Endothelial cell of umbilical vein (primary cell): ENCODE measurements around the gene SOX12. TPM values are rescaled to one million over a fixed set of nuclear protein-coding genes. Genes with fewer than 3 reads are reported as not detected.

Experiments used
- BruUV-seq: library from RNA; stranded (reverse); fragments of 400-500 nt; replicated peaks from 2 replicates; lab custom pipeline; 2021; lab: Mats Ljungman, UMichigan
- CTCF ChIA-PET: fragments of 300-600, 350-600 bp; sonication (Branson Sonifier 250); formaldehyde crosslinking; loops from one replicate; lab custom pipeline; 2021; ENCODE audit warnings: antibody characterized with exemption, inconsistent platforms; lab: Charles Lee
- POLR2A ChIA-PET: fragments of 300-600, 350-600 bp; sonication (Branson Sonifier 250); formaldehyde crosslinking; loops from one replicate; lab custom pipeline; 2021; ENCODE audit warnings: antibody characterized with exemption, inconsistent platforms; lab: Charles Lee
- DNase-seq: peaks from one replicate; pipeline ENCODE4 v3.0.0-alpha.2; 2011; ENCODE audit warnings: low read depth, low spot score
- FAIRE-seq: peaks from 2 replicates; lab custom pipeline; 2011; peaks lifted over from hg19 to GRCh38; lab: Jason Lieb, UNC
- H2AFZ ChIP-seq: 2 replicates; pipeline ENCODE4 v1.6.0; 2012; ENCODE audit warnings: low read depth, low read length, control low read depth, inconsistent platforms
- H3K27ac ChIP-seq: 2 replicates; pipeline ENCODE4 v1.5.1; 2011; ENCODE audit warnings: low read depth, mild to moderate bottlenecking, control low read depth, low read length, moderate library complexity; ENCODE audit not compliant: insufficient read depth
- H3K27me3 ChIP-seq, 2 experiments: 2 replicates each; pipeline versions ENCODE4 v1.6.0 to v1.6.1; 2011; ENCODE audit warnings: low read length in 2 of 2, mixed read lengths in 1 of 2; ENCODE audit not compliant: control insufficient read depth in 2 of 2, insufficient read depth in 2 of 2
- H3K36me3 ChIP-seq, 2 experiments: 2 replicates in 1 of 2; 3 replicates in 1 of 2; pipeline ENCODE4 v1.5.1; 2011; ENCODE audit warnings: low read length in 2 of 2, mild to moderate bottlenecking in 1 of 2, moderate library complexity in 1 of 2; ENCODE audit not compliant: control insufficient read depth in 2 of 2, insufficient read depth in 2 of 2; ENCODE audit errors: extremely low read depth in 1 of 2
- H3K4me1 ChIP-seq: 3 replicates; pipeline ENCODE4 v1.5.1; 2011; ENCODE audit warnings: mild to moderate bottlenecking, low read length; ENCODE audit not compliant: control insufficient read depth, insufficient read depth; ENCODE audit errors: extremely low read depth
- H3K4me2 ChIP-seq: 2 replicates; pipeline ENCODE4 v1.6.1; 2011; ENCODE audit warnings: low read length, control low read depth, mixed read lengths; ENCODE audit not compliant: insufficient read depth
- H3K4me3 ChIP-seq, 3 experiments: fragments of 200-600 bp in 1 of 3; sonication (generic), shearing (Covaris generic) in 1 of 3; replicated peaks in 1 of 3; 2 replicates each; pipeline ENCODE4 v1.5.1; 2011 to 2016; ENCODE audit warnings: control low read depth in 3 of 3, low read length in 3 of 3, mild to moderate bottlenecking in 2 of 3, inconsistent platforms in 1 of 3, low read depth in 1 of 3, moderate library complexity in 1 of 3; ENCODE audit not compliant: insufficient read depth in 1 of 3
- H3K79me2 ChIP-seq: 2 replicates; pipeline ENCODE4 v1.6.0; 2012; ENCODE audit warnings: low read length, inconsistent platforms; ENCODE audit not compliant: control insufficient read depth, insufficient read depth
- H3K9ac ChIP-seq: replicated peaks from 2 replicates; pipeline ENCODE3; 2011; ENCODE audit warnings: low read length, control low read depth; ENCODE audit not compliant: insufficient read depth; ENCODE audit errors: extremely low read depth
- H3K9me1 ChIP-seq: replicated peaks from 3 replicates; pipeline ENCODE4 v1.6.0; 2011; ENCODE audit warnings: mild to moderate bottlenecking, low read length; ENCODE audit not compliant: control insufficient read depth, insufficient read depth; ENCODE audit errors: extremely low read depth
- H3K9me3 ChIP-seq: replicated peaks from 2 replicates; pipeline ENCODE4 v1.5.1; 2012; ENCODE audit warnings: low read length, inconsistent platforms; ENCODE audit not compliant: control insufficient read depth, insufficient read depth
- H4K20me1 ChIP-seq: replicated peaks from 2 replicates; pipeline ENCODE3; 2011; ENCODE audit warnings: mild to moderate bottlenecking, low read length; ENCODE audit not compliant: control insufficient read depth, insufficient read depth; ENCODE audit errors: extremely low read depth
- FOS ChIP-seq: IDR thresholded peaks from 2 replicates; pipeline ENCODE4 v1.6.1; 2011; ENCODE audit warnings: mild to moderate bottlenecking, low read length, moderate library complexity, borderline replicate concordance; ENCODE audit not compliant: insufficient read depth
- GATA2 ChIP-seq: IDR thresholded peaks from 2 replicates; pipeline ENCODE4 v1.7.0; 2011; ENCODE audit warnings: low read depth, mild to moderate bottlenecking, moderate library complexity, mixed read lengths, low read length; ENCODE audit not compliant: insufficient read length, insufficient read depth
- MYC ChIP-seq: IDR thresholded peaks from one replicate; pipeline ENCODE4 v1.6.1; 2011; ENCODE audit warnings: mild to moderate bottlenecking, low read depth, low read length
- dilution Hi-C: fragments of 300-500 bp; cut with MboI; formaldehyde crosslinking; loops from one replicate; pipeline ENCODE4 v1.15.0; 2019; ENCODE audit warnings: low sequenced_read_pairs; ENCODE audit not compliant: extremely low pct_ligation_motif_present
- intact Hi-C: fragments of 100-400 bp; cut with micrococcal nuclease; formaldehyde crosslinking; loops from one replicate; pipeline ENCODE4 v1.10.0; 2022
- polyA plus RNA-seq, 4 experiments: library from polyadenylated mRNA; depleted of rRNA in 3 of 4; stranded (reverse) in 3 of 4; unstranded in 1 of 4; fragments of >200 nt; gene quantifications; 2 replicates each; pipeline versions ENCODE4 v1.2.1 to v1.2.3, GENCODE V29; 2011 to 2012; ENCODE audit warnings: missing spikeins in 1 of 4
- total RNA-seq: library from RNA; stranded (reverse); gene quantifications from 2 replicates; pipeline ENCODE4 v1.2.3, GENCODE V29; 2021
- TF ChIP-seq, protein P1 (sequence below), 2 donors: IDR thresholded peaks; 1 replicate in 1 of 2; 2 replicates in 1 of 2; pipeline ENCODE4 v1.5.1; 2011; ENCODE audit warnings: low read length in 2 of 2, mild to moderate bottlenecking in 2 of 2, moderate library complexity in 2 of 2, control low read depth in 1 of 2, inconsistent platforms in 1 of 2, low read depth in 1 of 2; ENCODE audit not compliant: insufficient read depth in 1 of 2; ENCODE audit errors: extremely low read depth in 1 of 2

The SOX12 gene
- total and polyA plus RNA-seq, 2 donors (not counting 3 experiments of a cell fraction or from before 2014, with no cell fraction given): 6.2 to 37.7 TPM

DNA sequence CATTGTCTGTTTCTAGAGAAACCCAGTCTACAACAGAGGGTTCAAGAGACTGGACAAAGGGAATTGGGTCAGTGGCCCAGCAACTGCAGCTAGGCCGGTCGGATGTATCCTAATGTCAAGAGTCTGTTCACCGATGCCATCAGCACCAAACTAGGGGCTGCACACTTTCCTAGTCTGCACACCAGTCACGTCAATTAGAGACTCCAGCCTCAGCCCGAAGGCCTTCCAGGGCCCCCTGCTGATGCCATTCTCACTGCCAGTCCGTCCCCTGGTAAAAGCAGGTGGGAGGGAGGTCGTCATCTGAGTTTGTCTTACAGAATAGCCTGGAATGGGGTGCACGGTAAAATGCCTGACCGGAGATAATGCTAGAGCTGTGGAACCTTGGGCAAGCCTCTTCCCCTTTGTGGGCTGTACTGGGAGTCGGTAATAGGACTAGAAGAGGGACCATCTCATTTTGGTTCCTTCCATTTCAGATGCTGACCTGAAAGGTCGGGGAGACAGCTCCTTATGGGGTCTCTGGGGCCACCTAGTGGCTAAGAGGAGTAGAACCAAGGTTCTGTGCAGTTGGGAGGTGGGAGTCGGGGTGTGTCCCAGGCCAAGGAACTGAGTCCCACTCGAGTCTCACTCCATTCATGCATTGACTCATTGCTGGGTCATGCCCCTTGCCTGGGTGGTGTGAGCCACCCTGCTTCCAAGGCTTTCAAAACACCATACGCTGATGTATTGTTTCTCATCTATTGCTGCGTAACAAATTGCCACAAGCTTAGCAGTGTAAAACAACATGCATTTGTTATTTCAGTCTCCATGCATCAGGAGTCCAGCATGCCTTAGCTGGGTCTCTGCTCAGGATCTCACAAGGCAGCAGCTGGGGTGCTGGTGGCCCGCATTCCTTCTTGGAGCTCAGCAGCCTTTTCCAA lies 5.1 kb downstream of the SOX12 start:
- Histone ChIP-seq H3K9ac (no peak overlapping the region), H4K20me1 (no peaks in the 10 kb centered on the region), H3K27me3 (no peaks in the 10 kb centered on the region), H2AFZ (no peak overlapping the region), H3K9me1 (no peaks in the 10 kb centered on the region), H3K79me2 (peaks cover 15% of the 10 kb centered on the region), H3K27ac (no peak overlapping the region), H3K36me3 (no peaks in the 10 kb centered on the region), H3K9me3 (no peaks in the 10 kb centered on the region), H3K4me2 (no peak overlapping the region), H3K4me3 (no peak overlapping the region), H3K4me1 (peaks cover 16% of the 10 kb centered on the region)
- DNase-seq (peak; percentile 65), FAIRE-seq (peak; percentile 92)
- POLR2A ChIA-PET: interaction anchor here (2.0 kb wide), 1 partner anchor 15 kb away, joined by 4 read pairs; no protein-coding TSS in a partner anchor
- intact Hi-C loops: loop anchor here (1.0 kb wide), 4 partner anchors 33 to 121 kb away; partner anchors contain the start of gene ZCCHC3
- TF ChIP-seq, protein P1, sequence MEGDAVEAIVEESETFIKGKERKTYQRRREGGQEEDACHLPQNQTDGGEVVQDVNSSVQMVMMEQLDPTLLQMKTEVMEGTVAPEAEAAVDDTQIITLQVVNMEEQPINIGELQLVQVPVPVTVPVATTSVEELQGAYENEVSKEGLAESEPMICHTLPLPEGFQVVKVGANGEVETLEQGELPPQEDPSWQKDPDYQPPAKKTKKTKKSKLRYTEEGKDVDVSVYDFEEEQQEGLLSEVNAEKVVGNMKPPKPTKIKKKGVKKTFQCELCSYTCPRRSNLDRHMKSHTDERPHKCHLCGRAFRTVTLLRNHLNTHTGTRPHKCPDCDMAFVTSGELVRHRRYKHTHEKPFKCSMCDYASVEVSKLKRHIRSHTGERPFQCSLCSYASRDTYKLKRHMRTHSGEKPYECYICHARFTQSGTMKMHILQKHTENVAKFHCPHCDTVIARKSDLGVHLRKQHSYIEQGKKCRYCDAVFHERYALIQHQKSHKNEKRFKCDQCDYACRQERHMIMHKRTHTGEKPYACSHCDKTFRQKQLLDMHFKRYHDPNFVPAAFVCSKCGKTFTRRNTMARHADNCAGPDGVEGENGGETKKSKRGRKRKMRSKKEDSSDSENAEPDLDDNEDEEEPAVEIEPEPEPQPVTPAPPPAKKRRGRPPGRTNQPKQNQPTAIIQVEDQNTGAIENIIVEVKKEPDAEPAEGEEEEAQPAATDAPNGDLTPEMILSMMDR (IDR thresholded peaks at IDR 0.05; ENCODE audit: extremely low read depth in 1 of 2, insufficient read depth in 1 of 2, low read depth in 1 of 2, low read length in 2 of 2): peak; percentile 84 to 97
- TF ChIP-seq FOS (no peak), MYC (no peak), GATA2 (no peak)
- BruUV-seq: no TSS peak
- dilution Hi-C loops: no loop called here
- CTCF ChIA-PET: interaction anchor here (0.5 to 4.6 kb wide), 32 partner anchors 9 to 315 kb away, joined by 3 to 66 read pairs (median 6); partner anchors contain the start of genes DEFB132, NRSN2 and ZCCHC3
